Measurements from ENCODE around the gene NUDT14. TPM values are rescaled to one million over a fixed set of nuclear protein-coding genes. Genes with fewer than 3 reads are reported as not detected.

The NUDT14 gene
- total RNA-seq, 3 donors from 2014 or later: 26.9 to 46.7 (median 37.9) TPM

DNA sequence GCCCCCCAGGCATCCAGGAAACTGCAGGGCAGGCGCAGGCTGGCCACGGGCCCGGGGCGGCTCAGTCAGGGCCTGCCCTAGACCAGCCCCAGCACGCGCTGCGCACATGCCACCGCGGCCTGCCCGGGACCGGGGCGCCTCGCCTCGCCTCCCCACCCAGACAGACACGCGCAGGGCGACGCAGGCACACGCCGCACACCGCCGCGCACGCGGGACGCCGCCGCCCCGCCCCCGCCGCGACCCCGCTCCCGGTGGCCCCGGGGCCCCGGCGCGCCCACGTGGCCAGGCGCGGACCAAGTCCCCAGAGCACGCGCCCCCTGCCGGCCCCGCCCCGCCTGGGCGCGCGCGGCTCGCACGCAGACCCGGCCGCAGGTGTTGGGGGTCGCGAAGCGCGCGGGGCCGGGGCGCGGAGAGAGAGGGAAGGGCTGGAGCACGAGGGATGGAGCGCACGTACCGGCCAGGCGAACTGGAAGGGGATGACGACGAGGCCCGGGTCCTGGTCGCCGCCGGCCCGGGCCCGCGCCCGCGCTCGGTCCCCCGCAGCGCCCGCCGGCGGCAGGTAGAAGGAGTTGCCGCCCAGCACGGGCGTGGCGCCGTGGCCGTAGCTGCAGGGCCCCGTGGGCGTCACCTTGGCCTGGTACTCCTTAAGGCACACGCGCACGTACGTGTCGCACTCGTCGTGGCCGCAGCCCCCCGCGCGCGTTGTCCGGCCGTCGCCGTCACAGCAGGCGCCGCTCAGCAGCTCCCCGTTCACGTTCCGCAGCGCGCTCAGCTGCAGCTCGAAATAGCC, 13.6 kb downstream of the NUDT14 start:
- H3K9me3 ChIP-seq: no peaks in the 10 kb centered on the region
- intact Hi-C loops (cut with DNase I, micrococcal nuclease): loop anchor here in 1 of 2 donors (10.0 kb wide), 1 partner anchor 73 kb away; no protein-coding TSS in a partner anchor
- DNase-seq (peak in 1 of 3 donors; percentile 56), ATAC-seq (peak; percentile 29)
- peaks cover 5% of the 10 kb centered on the region for H3K4me1 ChIP-seq (ENCODE audit: low read depth)
- H3K4me3 ChIP-seq: no peak overlapping the region
- no peaks in the 10 kb centered on the region for H3K36me3 ChIP-seq (ENCODE audit: low read depth)
- TF ChIP-seq, protein P1, sequence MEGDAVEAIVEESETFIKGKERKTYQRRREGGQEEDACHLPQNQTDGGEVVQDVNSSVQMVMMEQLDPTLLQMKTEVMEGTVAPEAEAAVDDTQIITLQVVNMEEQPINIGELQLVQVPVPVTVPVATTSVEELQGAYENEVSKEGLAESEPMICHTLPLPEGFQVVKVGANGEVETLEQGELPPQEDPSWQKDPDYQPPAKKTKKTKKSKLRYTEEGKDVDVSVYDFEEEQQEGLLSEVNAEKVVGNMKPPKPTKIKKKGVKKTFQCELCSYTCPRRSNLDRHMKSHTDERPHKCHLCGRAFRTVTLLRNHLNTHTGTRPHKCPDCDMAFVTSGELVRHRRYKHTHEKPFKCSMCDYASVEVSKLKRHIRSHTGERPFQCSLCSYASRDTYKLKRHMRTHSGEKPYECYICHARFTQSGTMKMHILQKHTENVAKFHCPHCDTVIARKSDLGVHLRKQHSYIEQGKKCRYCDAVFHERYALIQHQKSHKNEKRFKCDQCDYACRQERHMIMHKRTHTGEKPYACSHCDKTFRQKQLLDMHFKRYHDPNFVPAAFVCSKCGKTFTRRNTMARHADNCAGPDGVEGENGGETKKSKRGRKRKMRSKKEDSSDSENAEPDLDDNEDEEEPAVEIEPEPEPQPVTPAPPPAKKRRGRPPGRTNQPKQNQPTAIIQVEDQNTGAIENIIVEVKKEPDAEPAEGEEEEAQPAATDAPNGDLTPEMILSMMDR (IDR thresholded peaks at IDR 0.05): no peak

DNA sequence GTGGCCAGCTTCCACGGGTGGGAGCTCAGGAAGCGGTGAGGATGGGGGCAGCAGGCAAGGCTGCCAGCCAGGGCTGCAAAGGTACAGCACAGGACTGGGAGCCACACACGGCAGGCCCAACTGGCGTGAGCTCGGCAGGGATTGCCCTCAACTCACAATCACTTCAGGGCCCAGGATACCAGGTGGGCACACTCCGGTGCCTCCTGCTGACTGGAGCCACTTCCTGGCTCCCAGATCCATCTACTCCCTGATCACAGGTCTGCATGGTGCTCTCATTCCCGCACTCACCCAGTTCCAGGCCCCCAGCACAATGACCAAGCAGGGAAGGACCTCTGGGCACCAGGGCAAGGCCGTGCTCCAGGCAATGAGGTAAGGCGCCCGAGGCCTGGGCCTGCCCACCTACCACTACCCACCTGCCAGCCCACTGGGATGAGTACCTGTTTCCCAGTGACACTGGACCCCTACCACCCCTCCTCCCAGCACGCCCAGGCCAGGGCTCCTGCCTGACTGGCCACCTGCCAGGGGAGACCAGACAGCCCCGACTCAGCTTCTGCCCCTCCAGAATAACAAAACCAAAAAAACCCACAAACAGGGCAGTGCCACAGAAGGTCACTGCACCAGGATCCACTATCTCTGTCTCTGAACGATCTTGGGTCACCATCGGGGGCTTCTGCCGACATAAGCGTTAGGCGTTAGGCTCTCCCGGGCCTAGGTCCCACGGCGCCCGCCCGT, 14.4 kb downstream of the NUDT14 start:
- no peaks in the 10 kb centered on the region for H3K36me3 ChIP-seq (ENCODE audit: low read depth)
- TF ChIP-seq, protein P1 (IDR thresholded peaks at IDR 0.05): no peak
- no peak for ATAC-seq
- H3K9me3 ChIP-seq: no peaks in the 10 kb centered on the region
- intact Hi-C loops (cut with DNase I, micrococcal nuclease): loop anchor here in 1 of 2 donors (10.0 kb wide), 1 partner anchor 72 kb away; no protein-coding TSS in a partner anchor
- peaks cover 5% of the 10 kb centered on the region for H3K4me1 ChIP-seq (ENCODE audit: low read depth)
- DNase-seq: no peak
- H3K4me3 ChIP-seq: no peak overlapping the region

DNA sequence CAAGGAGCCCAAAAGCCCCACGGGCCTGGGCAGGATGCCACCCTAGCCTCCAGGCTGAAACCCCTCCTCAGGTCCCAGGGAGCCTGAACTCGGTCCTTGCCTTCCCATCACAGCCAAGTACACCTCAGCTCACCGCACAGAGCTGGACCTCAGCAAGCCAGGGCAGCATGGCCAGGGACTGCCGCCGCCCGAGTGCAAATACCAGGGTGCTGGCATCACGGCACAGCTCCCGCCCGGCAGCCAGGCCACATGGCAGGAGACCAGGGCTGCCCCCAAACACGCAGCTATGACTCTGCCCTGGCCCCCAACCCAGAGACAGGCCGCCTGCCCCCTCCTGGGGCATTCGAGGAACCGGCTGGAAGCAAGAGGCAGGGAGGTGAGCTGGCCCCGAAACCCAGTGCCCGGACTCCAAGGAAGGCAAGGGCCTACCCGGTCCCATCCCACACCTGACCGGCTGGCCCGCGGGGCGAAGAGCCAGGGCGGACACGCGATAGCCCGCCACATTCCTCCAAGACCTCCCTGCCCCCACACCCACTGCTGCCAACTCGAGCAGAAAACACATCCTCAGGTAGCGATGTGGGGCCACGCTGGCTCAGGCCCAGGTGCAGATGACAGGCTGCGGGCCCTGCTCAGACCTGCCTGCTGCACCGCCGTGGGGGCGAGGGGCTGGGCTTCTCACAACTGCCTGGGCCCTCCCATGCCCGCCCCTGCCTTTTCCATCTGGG, 15.2 kb downstream of the NUDT14 start:
- intact Hi-C loops (cut with DNase I, micrococcal nuclease): loop anchor here in 1 of 2 donors (10.0 kb wide), 1 partner anchor 71 kb away; no protein-coding TSS in a partner anchor
- H3K36me3 ChIP-seq (ENCODE audit: low read depth): no peaks in the 10 kb centered on the region
- no peak for ATAC-seq

DNA sequence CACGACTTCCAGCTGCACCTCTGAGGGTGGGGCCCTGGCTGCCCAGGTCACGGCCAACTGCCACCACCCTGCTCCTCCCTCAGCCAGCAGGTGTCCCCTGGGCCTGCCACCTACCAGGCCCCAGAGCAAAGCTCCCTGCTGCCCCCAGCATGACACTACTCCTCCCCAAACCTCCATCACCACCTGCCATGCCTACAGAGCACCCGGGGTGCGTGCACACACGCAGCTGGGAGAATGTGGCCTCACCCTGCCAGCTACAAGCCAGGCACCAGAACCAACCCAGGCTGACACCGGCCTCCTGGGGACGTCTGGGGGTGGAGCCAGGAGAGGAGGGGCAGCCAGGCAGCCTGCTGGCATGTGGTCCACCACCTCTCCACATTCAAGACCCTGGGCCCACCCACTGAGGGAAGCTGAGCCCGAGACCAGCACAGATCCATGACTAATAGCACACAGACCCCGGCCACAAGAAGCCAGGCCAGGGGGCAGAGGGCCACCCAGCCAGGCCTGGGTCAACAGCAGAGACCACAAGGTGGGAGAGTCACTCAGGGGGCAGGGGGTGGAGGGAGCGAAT, 15.9 kb downstream of the NUDT14 start:
- peaks cover 5% of the 10 kb centered on the region for H3K4me1 ChIP-seq (ENCODE audit: low read depth)
- H3K9me3 ChIP-seq: no peaks in the 10 kb centered on the region
- intact Hi-C loops (cut with DNase I, micrococcal nuclease): loop anchor here in 1 of 2 donors (10.0 kb wide), 1 partner anchor 70 kb away; no protein-coding TSS in a partner anchor
- ATAC-seq (peak; percentile 71), DNase-seq (peak in 2 of 3 donors; percentile 47 to 62)
- no peak overlapping the region for H3K4me3 ChIP-seq
- TF ChIP-seq, protein P1 (IDR thresholded peaks at IDR 0.05): no peak
- no peaks in the 10 kb centered on the region for H3K36me3 ChIP-seq (ENCODE audit: low read depth)

More for the DNA sequence above, 15.2 kb downstream of the NUDT14 start:
- no peak overlapping the region for H3K4me3 ChIP-seq
- TF ChIP-seq, protein P1 (IDR thresholded peaks at IDR 0.05): no peak
- DNase-seq: no peak
- H3K4me1 ChIP-seq (ENCODE audit: low read depth): peaks cover 5% of the 10 kb centered on the region
- no peaks in the 10 kb centered on the region for H3K9me3 ChIP-seq
